HG03575 (cell line): Measurements from ENCODE around the gene BANP.
"Not testable (repeated sequence)": the region's sequence is repeated elsewhere in the genome, so short reads cannot be mapped to it uniquely, and the experiment has no call there.

Experiments
- ATAC-seq: cut with Tn5 transposase; IDR thresholded peaks from one replicate; pipeline ENCODE4 v1.9.1; 2021; ENCODE audit not compliant: unreplicated experiment, insufficient number of reproducible peaks, low FRiP score; ENCODE audit errors: extremely low read depth

BANP gene

GRCh38 chr16:87924811-87925670 is 26.2 kb upstream of the BANP start:
- ATAC-seq = no peak

GRCh38 chr16:87926246-87927194 is 24.7 kb upstream of the BANP start:
- ATAC-seq = no peak

GRCh38 chr16:87927195-87927562 is 24.1 kb upstream of the BANP start:
- ATAC-seq = no peak

GRCh38 chr16:87929986-87930385 is 21.2 kb upstream of the BANP start:
- no peak for ATAC-seq

GRCh38 chr16:87930456-87930855 is 20.8 kb upstream of the BANP start:
- ATAC-seq = no peak

- ATAC-seq = no peak
Observed at GRCh38 chr16:87931504-87931903, 19.7 kb upstream of the BANP start.

GRCh38 chr16:87932475-87933139 is 18.6 kb upstream of the BANP start:
- ATAC-seq = not testable (repeated sequence)

GRCh38 chr16:87933140-87933495 is 18.1 kb upstream of the BANP start:
- no peak for ATAC-seq

GRCh38 chr16:87934752-87935425 is 16.3 kb upstream of the BANP start:
- ATAC-seq = not testable (repeated sequence)

- ATAC-seq = not testable (repeated sequence)
Observed at GRCh38 chr16:87936016-87936374, 15.2 kb upstream of the BANP start.

GRCh38 chr16:87936375-87937230 is 14.6 kb upstream of the BANP start, which contains the start of gene CA5A:
Gene CA5A, minus strand, starts transcription at chr16:87936529. Its CDS starts 79 bp downstream, at chr16:87936450.
- ATAC-seq = no peak

- ATAC-seq = not testable (repeated sequence)
Observed at GRCh38 chr16:87937231-87937542, 14.0 kb upstream of the BANP start.

GRCh38 chr16:87938412-87938949 is 12.8 kb upstream of the BANP start:
- no peak for ATAC-seq

- ATAC-seq = no peak
Observed at GRCh38 chr16:87939562-87940423, 11.4 kb upstream of the BANP start.

- ATAC-seq = no peak
Observed at GRCh38 chr16:87942680-87943079, 8.6 kb upstream of the BANP start.

- ATAC-seq = no peak
Observed at GRCh38 chr16:87945351-87946042, 5.7 kb upstream of the BANP start.
